ENCODE measurements around the gene CAP1.

The CAP1 gene

GRCh38 chr1:40102038-40102437 lies 61.5 kb downstream of the CAP1 start:
- no peak for DNase-seq

- no peak for DNase-seq
These were observed 62.4 kb downstream of the CAP1 start for GRCh38 chr1:40102896-40103295.

GRCh38 chr1:40105028-40105427 lies 64.5 kb downstream of the CAP1 start:
- DNase-seq: no peak

GRCh38 chr1:40107290-40107959 lies 66.9 kb downstream of the CAP1 start:
- no peak for DNase-seq

GRCh38 chr1:40110389-40110788 lies 69.9 kb downstream of the CAP1 start:
- no peak for DNase-seq

- no peak for DNase-seq
These were observed 73.9 kb downstream of the CAP1 start for GRCh38 chr1:40114400-40114799.

GRCh38 chr1:40120128-40120527 lies 79.6 kb downstream of the CAP1 start:
- no peak for DNase-seq
